Measurements from ENCODE around the gene CRY1.
A peak's percentile ranks its signal among the peaks of the same experiment; 100 is the strongest.
"Not testable (repeated sequence)": the region's sequence is repeated elsewhere in the genome, so short reads cannot be mapped to it uniquely, and the experiment has no call there.

The CRY1 gene

GRCh38 chr12:106999446-106999845, 93.9 kb downstream of the CRY1 start:
- DNase-seq (ENCODE audit: low spot score) = no peak

- no peak for DNase-seq (ENCODE audit: low spot score)
Measured at GRCh38 chr12:106997916-106998315, 95.4 kb downstream of the CRY1 start.

- not testable (repeated sequence) for DNase-seq (ENCODE audit: low spot score)
Measured at GRCh38 chr12:106996102-106996501, 97.2 kb downstream of the CRY1 start.

- DNase-seq (ENCODE audit: low spot score) = peak; percentile 48
Measured at GRCh38 chr12:106994579-106995220, 98.6 kb downstream of the CRY1 start.

- DNase-seq (ENCODE audit: low spot score) = no peak
Measured at GRCh38 chr12:106987846-106988245, 105.5 kb downstream of the CRY1 start.

- peak; percentile 96 for DNase-seq (ENCODE audit: low spot score)
Measured at GRCh38 chr12:106986625-106987389, 106.5 kb downstream of the CRY1 start, which contains the start of gene MTERF2. Gene MTERF2, minus strand, starts transcription at chr12:106987146. Its CDS starts 8,432 bp downstream, at chr12:106978714.

- no peak for DNase-seq (ENCODE audit: low spot score)
Measured at GRCh38 chr12:106986135-106986534, 107.2 kb downstream of the CRY1 start.

- no peak for DNase-seq (ENCODE audit: low spot score)
Measured at GRCh38 chr12:106985479-106985878, 107.9 kb downstream of the CRY1 start.

- no peak for DNase-seq (ENCODE audit: low spot score)
Measured at GRCh38 chr12:106984588-106985137, 108.7 kb downstream of the CRY1 start.

- DNase-seq (ENCODE audit: low spot score) = no peak
Measured at GRCh38 chr12:106982229-106982628, 111.1 kb downstream of the CRY1 start.

GRCh38 chr12:106981788-106982187, 111.6 kb downstream of the CRY1 start:
- no peak for DNase-seq (ENCODE audit: low spot score)

- no peak for DNase-seq (ENCODE audit: low spot score)
Measured at GRCh38 chr12:106980944-106981343, 112.4 kb downstream of the CRY1 start.

GRCh38 chr12:106978035-106978800, 115.1 kb downstream of the CRY1 start:
- DNase-seq (ENCODE audit: low spot score) = no peak

GRCh38 chr12:106976668-106977067, 116.7 kb downstream of the CRY1 start:
- DNase-seq (ENCODE audit: low spot score) = no peak

GRCh38 chr12:106975993-106976658, 117.2 kb downstream of the CRY1 start:
- peak; percentile 23 for DNase-seq (ENCODE audit: low spot score)

- no peak for DNase-seq (ENCODE audit: low spot score)
Measured at GRCh38 chr12:106975098-106975497, 118.3 kb downstream of the CRY1 start.

- no peak for DNase-seq (ENCODE audit: low spot score)
Measured at GRCh38 chr12:106974511-106974910, 118.8 kb downstream of the CRY1 start.

- DNase-seq (ENCODE audit: low spot score) = no peak
Measured at GRCh38 chr12:106973545-106973944, 119.8 kb downstream of the CRY1 start.

GRCh38 chr12:106971065-106971464, 122.3 kb downstream of the CRY1 start:
- no peak for DNase-seq (ENCODE audit: low spot score)

- DNase-seq (ENCODE audit: low spot score) = no peak
Measured at GRCh38 chr12:106964526-106964925, 128.8 kb downstream of the CRY1 start.

- no peak for DNase-seq (ENCODE audit: low spot score)
Measured at GRCh38 chr12:106962286-106962685, 131.1 kb downstream of the CRY1 start.

GRCh38 chr12:106960443-106960842, 132.9 kb downstream of the CRY1 start:
- no peak for DNase-seq (ENCODE audit: low spot score)
